NCI-H1694 (cell line): ENCODE measurements around the gene CDC6.
"Not testable (repeated sequence)": the region's sequence is repeated elsewhere in the genome, so short reads cannot be mapped to it uniquely, and the experiment has no call there.

Experiments
- DNase-seq: peaks from one replicate; lab custom pipeline; 2025; lab: John Stamatoyannopoulos, UW

CDC6 gene

DNA sequence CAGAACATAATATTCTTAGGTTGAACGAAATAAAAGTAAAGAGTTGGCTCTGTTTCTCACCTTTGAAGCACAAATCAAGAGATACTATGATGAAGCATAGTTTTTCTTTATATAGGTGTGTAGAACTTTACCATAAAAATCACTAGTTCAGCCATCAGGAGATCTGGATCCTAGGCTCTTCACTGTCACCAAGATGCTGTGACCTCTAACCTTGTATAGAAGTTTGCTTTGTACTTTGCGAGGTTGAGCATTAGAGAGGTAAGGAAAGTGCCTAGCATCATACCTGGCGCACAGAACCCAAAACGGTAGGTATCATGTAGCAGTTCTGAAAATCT is 553 bp upstream of the CDC6 start:
- no peak for DNase-seq

DNA sequence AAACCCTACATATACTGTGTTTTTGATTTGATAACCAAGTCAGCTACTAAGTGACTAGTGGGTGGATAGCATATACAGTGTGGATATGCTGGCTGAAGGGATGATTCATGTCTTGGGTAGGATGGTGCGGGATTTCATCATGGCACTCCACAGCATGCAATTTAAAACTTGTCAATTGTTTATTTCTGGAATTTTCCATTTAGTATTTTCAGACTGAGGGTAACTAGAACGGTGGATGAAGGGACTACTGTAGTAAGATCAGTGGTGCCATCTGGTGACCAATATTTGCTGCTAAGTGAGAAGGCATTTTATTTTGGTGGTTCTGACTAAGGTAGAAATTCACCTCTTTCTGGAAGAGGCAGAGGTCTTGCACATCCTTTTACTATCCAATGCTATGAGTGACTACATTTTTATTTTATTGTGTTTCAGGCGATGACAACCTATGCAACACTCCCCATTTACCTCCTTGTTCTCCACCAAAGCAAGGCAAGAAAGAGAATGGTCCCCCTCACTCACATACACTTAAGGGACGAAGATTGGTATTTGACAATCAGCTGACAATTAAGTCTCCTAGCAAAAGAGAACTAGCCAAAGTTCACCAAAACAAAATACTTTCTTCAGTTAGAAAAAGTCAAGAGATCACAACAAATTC is 3.1 kb downstream of the CDC6 start:
- peak; percentile 91 for DNase-seq

DNA sequence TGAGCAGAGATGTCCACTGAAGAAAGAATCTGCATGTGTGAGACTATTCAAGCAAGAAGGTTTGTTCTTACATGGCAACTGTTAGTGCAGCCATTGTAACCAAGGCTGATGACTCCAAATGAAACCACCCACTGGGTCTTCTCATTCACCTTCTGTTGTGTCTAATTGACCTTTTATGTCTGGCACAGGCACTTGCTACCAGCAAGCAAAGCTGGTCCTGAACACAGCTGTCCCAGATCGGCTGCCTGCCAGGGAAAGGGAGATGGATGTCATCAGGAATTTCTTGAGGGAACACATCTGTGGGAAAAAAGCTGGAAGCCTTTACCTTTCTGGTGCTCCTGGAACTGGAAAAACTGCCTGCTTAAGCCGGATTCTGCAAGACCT is 3.6 kb downstream of the CDC6 start:
- no peak for DNase-seq

DNA sequence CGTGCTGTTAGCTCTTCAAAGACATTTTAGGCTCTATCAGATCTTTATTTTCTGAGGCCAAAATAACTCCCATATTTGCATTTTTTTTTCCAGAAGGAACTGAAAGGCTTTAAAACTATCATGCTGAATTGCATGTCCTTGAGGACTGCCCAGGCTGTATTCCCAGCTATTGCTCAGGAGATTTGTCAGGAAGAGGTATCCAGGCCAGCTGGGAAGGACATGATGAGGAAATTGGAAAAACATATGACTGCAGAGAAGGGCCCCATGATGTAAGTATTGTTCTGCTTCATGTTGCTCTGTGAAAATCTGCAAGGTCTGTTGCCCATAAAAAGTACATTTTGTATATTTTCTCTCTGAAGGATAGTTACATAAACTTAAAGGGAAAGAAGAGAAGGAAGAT is 5.7 kb downstream of the CDC6 start:
- DNase-seq = no peak

DNA sequence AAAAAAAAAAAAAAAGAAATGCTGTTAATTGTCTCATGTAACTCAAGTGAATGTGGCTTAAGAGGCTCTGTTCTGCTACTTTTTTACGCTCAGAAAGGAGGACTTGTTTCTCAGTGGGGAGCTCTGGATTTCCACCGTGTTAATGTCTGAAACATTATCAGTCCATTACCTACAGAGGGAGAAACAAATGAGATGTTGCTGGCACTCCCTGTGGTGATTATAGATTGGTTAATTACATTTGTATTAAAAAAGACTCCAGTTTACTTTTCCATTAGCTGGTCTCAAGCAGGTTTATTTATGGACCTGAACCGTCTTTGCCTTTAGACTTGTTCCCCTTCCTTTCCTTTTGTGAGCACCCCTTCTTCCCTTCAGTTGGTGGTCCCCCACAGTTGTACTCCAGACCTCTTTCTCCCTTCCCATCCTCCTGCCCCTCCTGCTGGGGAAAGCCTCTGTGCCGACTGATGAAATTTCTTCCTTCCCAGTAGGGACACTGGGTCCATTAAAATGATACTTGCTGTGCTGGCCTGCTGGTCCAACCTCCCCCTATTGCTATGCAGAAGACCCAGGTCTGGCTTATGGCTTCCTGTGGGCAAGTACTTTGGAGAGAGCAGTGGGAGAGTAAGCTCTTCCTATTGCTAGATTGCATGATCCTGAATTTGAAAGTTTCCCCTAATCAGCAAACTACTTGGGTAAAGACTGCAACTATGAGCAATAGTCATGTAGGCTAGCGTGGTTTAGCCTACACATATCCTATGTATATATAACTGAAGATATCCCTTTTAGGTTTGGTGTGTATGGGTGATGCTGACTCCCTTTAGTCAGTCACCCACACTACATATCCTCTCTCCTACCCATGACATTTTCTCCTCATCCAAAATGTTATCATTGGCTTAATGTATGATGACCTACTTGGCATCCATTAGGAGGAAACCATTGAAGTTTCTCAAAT is 8.1 kb downstream of the CDC6 start:
- no peak for DNase-seq

DNA sequence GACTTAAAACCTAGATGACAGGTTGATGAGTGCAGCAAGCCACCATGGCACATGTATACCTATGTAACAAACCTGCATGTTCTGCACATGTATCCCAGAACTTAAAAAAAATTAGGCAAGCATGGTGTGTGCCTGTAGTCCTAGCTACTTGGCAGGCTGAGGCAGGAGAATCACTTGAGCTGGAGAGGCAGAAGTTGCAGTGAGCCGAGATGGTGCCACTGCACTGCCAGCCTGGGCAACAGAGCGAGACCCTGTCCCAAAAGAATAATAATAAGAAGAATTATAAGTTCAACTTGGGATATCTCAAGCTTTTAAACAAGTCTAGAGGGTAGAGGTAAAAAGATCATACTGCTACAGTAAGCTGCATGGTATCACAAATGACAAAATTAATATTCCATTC is 9.8 kb downstream of the CDC6 start:
- DNase-seq = no peak

DNA sequence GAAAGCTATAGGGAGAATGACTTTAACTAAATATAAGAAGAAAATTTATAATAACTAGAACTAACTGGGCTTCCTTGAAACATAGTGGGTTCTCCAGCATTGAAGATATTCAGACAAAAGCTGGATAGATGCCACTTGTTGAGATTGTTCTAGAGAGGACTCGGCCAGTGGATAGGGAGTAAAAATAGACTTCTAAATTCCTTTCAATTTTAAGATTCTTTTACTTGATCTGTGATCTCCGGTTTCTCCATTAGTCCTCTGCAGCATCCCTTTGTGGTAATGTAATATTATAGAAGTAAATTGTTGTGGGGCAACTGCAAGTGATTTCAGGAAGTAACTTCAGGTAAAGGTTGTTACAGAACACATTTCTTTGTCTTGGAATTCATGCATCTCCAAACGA is 11.0 kb downstream of the CDC6 start:
- DNase-seq = no peak

DNA sequence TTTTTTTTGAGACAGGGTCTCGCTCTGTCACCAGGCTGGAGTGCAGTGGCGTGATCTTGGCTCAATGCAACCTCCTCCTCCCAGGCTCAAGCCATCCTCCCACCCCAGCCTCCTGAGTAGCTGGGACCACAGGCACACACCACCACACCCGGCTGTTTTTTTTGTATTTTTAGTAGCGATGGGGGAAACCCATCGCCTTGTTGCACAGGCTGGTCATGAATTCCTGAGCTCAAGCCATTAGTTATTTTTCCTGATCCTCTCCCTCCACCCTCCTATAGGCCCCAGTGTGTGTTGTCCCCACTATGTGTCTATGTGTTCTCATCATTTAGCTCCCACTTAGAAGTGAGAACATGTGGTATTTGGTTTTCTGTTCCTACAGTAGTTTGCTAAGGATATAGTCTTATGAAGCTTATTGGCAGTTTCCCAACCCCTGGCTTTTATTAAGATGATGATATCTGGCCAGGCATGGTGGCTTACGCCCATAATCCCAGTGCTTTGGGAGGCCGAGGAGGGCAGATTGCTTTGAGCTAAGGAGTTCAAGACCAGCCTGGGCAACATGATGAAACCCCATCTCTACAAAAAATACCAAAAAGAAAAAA is 11.6 kb downstream of the CDC6 start:
- not testable (repeated sequence) for DNase-seq

DNA sequence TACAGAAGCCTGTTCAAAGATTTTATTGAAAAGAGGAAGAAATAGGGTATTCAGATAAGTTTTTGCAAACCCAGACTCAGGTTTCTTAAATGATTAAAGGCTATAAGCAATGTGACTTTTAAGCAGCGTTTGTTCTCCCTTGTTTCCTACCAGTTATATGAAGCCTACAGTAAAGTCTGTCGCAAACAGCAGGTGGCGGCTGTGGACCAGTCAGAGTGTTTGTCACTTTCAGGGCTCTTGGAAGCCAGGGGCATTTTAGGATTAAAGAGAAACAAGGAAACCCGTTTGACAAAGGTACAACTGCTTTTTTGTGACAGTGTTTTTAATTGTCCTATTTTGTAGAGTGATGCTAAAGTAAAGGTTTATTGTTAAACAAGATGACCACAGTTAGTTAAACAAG is 13.6 kb downstream of the CDC6 start:
- peak; percentile 42 for DNase-seq

DNA sequence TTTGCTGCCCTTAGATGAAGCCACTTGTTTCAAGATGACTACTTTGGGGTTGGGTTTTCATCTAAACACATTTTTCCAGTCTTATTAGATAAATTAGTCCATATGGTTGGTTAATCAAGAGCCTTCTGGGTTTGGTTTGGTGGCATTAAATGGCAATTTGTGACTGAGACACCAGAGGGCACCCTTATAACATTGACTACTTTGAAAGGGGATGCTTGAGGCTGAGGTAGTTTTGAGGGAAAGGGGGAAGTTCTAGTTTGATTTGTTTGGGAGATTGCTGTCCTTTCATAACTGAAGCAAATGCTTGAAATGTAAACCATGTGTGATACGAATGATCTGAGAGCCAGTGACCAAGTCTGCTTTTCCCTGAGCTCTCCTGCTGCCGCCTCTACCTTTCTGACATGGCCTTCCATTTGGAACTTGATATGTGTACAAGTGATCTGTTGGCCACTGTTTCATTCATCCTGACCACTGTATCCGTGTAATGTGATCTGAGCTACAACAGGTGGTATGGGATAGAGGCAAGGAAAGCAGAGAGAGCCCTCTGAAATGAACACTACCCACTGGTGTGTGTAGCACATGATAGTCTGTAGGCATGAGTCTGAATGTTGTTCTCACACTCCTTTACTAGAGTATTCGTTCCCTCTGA is 15.5 kb downstream of the CDC6 start:
- peak; percentile 84 for DNase-seq

DNA sequence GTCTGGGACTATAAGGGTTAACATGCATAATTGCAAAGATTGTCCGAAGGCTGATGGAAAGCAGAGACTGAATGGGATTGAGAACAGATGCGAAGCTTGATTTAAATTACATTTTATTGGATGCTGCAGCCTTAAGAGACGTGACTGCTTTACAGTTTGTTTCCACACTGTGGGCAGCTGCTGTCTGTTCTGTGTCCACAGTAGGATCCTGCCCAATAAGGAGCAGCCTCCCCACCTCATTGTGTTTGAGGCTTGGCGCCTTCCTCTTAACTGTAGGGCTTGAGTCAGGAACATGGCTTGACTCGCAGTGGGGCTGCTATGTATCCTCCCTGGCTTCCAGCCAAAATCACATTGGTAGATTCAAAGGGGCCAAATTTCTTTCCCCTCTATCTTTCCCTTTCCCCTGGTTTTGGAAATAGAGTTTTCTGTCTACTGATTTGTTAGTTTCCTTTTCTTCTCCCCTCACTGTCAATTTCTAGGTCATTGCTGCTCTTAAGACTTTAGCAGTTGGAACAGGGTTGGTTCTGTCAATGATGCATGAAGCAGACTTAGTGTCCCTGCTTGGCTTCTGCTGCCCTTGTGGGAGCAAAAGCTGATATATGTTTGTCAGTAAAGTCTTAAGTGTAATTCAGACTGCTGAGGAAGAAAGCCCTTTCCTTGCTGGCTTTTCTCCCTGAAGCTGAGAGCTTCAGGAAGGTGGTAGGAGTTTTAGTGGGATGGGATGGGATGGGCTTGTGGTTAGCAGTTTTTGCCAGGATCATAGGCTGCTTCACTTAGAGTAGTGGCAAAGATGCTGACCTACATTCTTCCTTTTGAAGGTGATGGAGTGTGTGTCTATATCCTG is 16.3 kb downstream of the CDC6 start:
- no peak for DNase-seq

DNA sequence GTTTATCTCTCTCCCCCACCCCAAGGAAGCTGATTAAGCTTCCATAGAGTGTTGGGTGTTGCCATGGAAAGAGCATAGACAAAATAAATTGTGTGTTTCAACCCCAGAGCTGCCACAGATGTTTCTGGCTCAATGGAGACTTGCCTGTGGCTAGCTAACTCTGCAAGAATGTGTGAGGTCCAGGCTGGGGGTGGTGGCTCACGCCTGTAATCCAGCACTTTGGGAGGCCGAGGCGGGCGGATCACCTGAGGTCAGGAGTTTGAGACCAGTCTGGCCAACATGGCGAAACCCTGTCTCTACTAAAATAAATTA is 16.8 kb downstream of the CDC6 start:
- DNase-seq = not testable (repeated sequence)

DNA sequence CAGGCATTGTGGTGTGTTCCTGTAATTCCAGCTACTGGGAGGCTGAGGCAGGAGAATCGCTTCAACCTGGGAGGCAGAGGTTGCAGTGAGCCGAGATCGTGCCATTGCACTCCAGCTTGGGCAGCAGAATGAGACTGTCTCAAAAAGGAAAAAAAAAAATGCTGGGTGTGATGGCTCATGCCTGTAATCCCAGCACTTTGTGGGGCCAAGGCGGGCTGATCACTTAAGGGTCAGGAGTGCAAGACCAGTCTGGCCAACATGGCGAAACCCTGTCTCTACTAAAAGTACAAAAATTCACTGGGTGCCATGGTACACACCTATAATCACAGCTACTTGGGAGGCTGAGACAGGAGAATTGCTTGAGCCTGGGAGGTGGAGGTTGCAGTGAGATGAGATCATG is 17.2 kb downstream of the CDC6 start:
- not testable (repeated sequence) for DNase-seq

DNA sequence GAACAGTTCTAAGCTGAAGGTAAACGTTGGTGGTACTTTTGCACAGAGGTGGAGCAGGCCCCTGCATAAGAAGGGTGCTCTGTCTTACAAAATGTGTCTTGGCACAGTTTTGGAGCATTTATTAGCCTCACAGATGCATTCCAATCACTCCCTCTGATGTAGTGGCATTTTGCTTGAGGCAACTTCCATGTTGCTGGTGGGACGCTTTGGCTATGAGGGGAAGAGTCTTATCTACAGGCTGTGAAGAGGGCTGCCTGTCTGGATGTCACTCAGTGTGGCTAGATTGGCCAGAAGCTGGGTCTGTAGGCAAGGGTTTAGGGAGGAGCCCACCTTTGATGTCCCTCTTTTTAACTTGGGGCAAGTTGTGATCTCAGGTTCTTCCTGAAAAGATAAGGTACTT is 18.7 kb downstream of the CDC6 start:
- DNase-seq = no peak

DNA sequence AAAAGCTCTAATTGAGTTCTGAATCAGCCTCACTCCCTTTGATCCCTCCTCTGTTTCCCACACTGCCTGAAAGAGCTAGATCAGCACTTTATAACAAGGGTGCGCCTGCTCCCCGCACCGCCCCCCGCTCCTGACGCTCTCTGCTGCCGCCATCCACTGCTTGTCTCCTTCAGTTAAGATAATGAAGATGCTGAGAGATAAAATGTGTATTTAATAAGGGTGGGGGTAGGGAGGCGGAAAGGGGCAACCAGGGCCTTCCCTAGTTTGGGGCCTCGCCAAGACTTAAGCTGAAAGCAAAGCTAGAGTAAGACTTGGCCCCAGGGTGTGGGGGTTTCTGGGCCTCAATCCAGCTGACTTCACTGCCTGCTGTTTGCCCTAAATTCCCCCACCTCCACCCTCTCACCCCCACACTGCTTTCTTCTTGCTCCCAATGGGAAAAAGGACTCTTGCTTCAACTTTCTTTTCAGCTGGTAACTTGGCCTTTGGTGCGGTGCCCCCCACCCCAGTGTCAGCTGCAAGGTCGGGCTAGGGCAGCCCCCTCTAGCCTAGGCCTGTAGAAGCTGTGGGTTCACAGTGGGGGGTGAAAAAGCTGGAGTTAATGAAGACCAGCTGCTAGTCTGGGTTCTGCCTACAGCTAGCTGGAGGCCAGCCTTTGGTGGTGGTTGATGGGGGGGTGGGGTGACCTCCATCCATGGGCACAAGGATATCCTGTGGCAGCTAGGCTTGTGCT is 19.5 kb downstream of the CDC6 start:
- peak; percentile 60 for DNase-seq

DNA sequence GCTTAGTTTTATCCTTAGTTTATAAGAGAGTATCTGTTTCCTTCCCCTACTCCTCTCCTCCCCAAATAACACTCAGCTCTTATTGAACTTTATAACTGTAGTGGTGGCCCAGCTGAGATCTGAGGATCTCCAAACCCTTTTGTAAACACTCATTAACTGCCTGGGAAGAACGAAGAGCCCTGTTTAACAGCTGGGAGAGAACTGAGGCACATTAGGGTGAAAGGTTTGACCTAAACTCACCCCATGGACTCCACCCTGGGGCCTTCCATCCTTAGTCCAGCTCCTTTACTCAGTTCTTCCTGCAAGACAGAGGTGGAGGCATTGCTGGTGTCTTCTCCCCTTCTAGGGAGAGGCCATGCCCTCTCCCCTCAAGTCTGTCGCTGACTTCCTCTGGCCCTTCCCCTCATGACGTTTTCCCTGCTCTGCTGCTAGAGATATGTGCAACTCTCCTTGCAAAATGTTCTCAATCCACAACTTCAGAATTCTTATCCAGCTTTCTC is 20.1 kb downstream of the CDC6 start:
- no peak for DNase-seq

DNA sequence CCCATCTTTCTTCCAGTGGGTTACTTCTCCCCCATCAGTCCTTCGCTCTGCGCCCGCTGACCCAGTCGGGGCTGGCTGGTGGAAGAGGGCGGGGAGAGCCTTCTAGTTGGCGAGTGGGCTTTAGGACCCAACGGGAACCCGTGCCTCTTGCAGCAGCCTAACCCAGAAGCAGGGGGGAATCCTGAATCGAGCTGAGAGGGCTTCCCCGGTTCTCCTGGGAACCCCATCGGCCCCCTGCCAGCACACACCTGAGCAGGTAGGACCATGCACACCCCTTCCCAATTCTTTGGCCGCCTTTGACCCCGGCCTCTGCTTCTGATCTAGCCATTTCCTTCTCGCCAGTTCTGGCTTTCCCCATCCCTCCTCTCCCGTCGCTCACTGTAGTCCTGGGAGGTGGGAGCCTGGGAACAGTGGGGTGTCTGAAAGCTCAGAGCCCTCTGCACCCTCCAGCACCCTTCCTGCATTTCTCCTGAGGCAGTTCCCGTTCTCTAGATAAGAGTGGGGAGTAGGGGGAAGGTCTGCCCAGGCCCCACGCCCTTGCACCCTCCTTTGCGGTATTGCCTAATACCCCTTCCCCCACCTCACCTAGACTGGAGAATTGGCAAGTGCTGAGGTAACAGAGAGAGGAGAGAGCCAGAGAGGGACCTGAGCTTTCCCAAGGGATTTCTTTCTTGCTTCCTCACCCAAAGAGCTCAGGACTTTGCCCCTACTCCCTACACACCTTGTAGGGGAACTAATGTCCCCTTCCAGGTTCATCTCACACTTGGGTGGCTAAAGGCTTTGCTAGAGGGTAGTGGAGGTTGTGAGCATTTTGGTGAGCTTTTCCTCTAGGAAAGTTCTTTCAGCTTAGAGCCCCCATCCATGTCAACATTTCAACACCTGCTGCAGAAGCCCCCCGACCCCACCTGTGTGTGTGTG is 21.6 kb downstream of the CDC6 start, which contains the start of gene RARA:
TSS of gene RARA (plus strand) at position 150 of the 918 bp plus-strand sequence. CDS start 22,039 bp downstream, outside the sequence.
- peak; percentile 40 for DNase-seq

DNA sequence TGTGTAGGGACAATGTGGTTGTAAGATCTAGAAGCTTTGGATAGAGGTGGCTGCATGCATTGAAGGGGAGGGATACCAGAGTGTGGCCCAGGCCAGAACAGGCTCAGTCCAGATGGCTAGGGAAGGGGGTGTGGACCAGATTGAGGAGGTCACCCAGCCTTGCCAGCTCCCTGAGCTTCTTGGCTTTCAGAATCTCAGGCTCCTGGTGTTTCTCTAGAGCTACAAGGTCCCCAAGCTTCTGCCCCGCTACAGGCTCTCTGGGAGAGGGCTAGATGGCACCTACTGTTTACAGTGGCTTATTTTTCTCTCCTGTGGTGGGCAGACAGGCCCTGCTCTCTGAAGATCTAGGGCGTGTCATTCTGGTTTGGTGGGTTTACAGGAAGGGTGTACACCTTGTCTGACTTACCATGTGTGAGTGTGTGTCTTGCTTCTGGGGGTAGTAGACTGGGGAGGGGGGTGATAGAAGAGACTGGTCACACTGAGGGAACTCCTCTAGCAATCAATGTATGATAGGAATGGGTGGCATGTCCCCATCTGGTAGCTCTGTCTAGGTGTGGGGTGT is 22.4 kb downstream of the CDC6 start:
- no peak for DNase-seq

DNA sequence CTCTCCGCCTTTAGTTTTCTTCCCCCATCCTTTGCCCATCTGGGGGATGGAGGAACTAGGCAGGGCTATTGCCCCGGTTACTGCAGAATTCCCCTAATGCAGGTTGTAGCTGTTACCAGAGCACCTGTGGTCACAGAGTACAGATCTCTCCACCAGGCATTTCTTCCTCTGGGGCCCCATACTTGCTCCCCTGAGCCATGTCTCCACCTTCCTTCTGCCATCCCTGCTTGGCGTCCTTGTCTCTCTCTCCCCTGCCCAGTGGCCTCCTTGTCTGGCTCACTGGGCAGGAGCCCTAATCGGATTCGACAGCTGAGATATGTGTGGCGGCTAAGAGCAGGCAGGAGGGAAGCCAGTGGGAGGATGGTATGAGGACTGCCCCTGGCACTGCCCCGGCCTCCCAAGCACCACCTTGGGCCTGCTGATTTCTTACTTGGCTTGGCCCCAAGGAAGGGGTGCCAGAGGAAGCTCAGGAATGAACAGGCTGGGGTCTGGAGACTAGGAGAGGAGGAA is 23.3 kb downstream of the CDC6 start:
- no peak for DNase-seq
